Activated CD4-positive, alpha-beta memory T cell treated with anti-CD3 and anti-CD28 coated beads, Interleukin-2, amount 10 ng/mL, durations not matched to agents 7 days and 5 days (primary cell): ENCODE results near the gene OASL. TPM values are rescaled to one million over a fixed set of nuclear protein-coding genes. Genes with fewer than 3 reads are reported as not detected.

ENCODE experiments used
- CTCF ChIA-PET: fragments of 350-600 bp; sonication (Branson Sonifier 250); formaldehyde crosslinking; loops from one replicate; lab custom pipeline; 2021; ENCODE audit warnings: antibody characterized with exemption, inconsistent platforms; lab: Charles Lee
- POLR2A ChIA-PET: fragments of 350-600 bp; sonication (Branson Sonifier 250); formaldehyde crosslinking; loops from one replicate; lab custom pipeline; 2021; ENCODE audit warnings: antibody characterized with exemption; lab: Charles Lee
- DNase-seq: peaks from one replicate; pipeline ENCODE4 v3.0.0-alpha.2; 2020
- H3K27ac Mint-ChIP-seq: one replicate; pipeline ENCODE4 v1.8.0; 2021; ENCODE audit warnings: mild to moderate bottlenecking, mixed read lengths
- H3K27me3 Mint-ChIP-seq: one replicate; pipeline ENCODE4 v1.8.0; 2021; ENCODE audit warnings: mixed read lengths
- H3K36me3 Mint-ChIP-seq: one replicate; pipeline ENCODE4 v1.8.0; 2021; ENCODE audit warnings: low read depth, mixed read lengths
- H3K4me1 Mint-ChIP-seq: one replicate; pipeline ENCODE4 v1.8.0; 2021; ENCODE audit warnings: mixed read lengths
- H3K4me3 Mint-ChIP-seq: one replicate; pipeline ENCODE4 v1.8.0; 2021; ENCODE audit warnings: mild to moderate bottlenecking, mixed read lengths
- H3K9me3 Mint-ChIP-seq: one replicate; pipeline ENCODE4 v1.8.0; 2021; ENCODE audit warnings: mixed read lengths
- total RNA-seq, 2 experiments: library from RNA; stranded (reverse); gene quantifications; one replicate each; pipeline ENCODE4 v1.2.3, GENCODE V29; 2021

OASL gene
- total RNA-seq, 2 experiments from 2014 or later: 104 to 107 TPM

DNA sequence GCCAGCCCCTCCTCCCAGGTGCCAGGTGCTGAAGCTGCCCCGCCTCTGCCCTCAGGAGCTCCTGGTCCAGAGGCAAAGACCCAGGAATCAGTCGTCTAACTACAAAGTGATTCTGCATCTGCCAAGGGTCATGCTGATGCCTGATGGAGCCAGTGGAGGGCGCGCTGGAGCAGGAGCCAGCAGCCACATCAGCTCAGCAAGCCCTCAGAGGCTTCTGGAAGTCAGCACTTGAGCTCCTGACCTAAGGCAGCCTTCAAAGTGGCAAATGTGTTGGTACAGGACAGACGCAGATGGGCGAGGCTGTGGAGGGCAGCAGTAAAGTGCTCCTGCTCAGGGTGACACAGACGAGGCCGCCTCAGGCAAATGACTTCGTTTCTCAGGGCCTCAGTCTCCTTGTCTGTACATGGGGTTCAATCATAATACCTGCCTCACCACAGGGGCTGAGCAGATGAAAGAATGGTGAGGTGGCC, 33.7 kb downstream of the OASL start:
- peak; percentile 73 for DNase-seq
- ChIA-PET POLR2A (interaction anchor here (1.2 to 2.8 kb wide), 2 partner anchors 29 to 54 kb away, joined by 7 to 12 read pairs; no protein-coding TSS in a partner anchor), CTCF (interaction anchor here (1.0 to 2.6 kb wide), 20 partner anchors 11 to 423 kb away, joined by 3 to 47 read pairs (median 4); partner anchors contain the start of gene C12orf43)
- H3K4me3 Mint-ChIP-seq: no peak overlapping the region
- no peaks in the 10 kb centered on the region for H3K9me3 Mint-ChIP-seq
- H3K36me3 Mint-ChIP-seq: peaks cover 27% of the 10 kb centered on the region
- peak overlapping the region; percentile 17 for H3K27ac Mint-ChIP-seq
- H3K4me1 Mint-ChIP-seq: peaks cover 5% of the 10 kb centered on the region
- H3K27me3 Mint-ChIP-seq: no peaks in the 10 kb centered on the region

DNA sequence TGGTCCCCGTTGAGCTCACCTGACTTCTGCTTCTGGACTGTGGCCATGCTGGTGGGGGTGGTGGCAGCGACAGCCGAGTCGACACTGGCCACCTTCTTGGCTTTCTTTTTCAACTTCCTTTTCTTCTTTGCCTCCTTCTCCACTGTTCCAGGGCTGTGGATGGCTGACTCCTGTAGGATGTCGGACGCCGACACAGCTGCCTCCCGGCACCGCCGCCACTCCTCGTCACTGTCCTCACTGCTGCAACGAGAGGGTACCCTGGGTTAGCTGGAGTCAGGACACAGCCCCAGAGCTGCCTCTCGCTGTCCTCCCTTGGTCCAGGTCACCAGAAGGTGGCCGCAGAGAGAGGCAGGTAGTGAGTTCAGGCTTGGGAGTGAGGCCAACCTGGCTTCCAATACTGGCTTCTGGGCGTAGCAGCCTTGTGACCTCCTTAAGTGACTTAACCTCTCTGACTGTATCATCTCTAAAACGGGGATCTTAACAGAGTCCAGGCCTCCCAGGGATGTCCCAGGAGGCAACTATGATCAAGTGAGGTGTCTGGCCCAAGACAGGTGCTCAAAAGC, 34.7 kb downstream of the OASL start:
- H3K4me1 Mint-ChIP-seq: peaks cover 5% of the 10 kb centered on the region
- H3K27me3 Mint-ChIP-seq: no peaks in the 10 kb centered on the region
- DNase-seq: no peak
- no peaks in the 10 kb centered on the region for H3K9me3 Mint-ChIP-seq
- peaks cover 25% of the 10 kb centered on the region for H3K36me3 Mint-ChIP-seq
- no peak overlapping the region for H3K4me3 Mint-ChIP-seq
- H3K27ac Mint-ChIP-seq: no peak overlapping the region
- CTCF ChIA-PET: interaction anchor here (1.2 to 2.6 kb wide), 6 partner anchors 23 to 105 kb away, joined by 3 to 47 read pairs (median 8); no protein-coding TSS in a partner anchor
- POLR2A ChIA-PET: no interaction called here

DNA sequence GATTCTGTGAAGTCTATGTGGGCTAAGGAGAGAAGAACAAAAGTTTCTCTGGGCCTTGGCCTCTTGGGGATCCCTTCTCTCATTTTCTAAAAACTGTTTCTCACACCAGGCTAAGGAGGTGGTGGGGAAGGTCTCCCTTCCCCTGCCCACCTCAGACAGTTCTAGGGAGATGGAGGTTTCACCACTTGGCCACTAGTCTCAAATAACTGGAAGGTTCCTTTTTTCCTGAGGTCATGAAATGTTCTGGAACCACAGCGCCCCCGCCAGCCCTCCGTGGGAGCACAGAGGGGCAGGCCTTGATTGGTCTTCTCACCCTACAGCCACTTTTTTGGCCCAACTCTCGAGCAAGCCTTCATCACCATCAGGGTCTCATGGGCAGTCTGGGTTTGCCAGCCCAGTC, 35.4 kb downstream of the OASL start:
- H3K27me3 Mint-ChIP-seq: no peaks in the 10 kb centered on the region
- peaks cover 5% of the 10 kb centered on the region for H3K4me1 Mint-ChIP-seq
- H3K27ac Mint-ChIP-seq: no peak overlapping the region
- H3K36me3 Mint-ChIP-seq: peaks cover 20% of the 10 kb centered on the region
- DNase-seq: no peak
- no peak overlapping the region for H3K4me3 Mint-ChIP-seq
- H3K9me3 Mint-ChIP-seq: no peaks in the 10 kb centered on the region
- ChIA-PET POLR2A (no interaction called here), CTCF (interaction anchor here (0.9 to 2.1 kb wide), 2 partner anchors 48 to 56 kb away, joined by 3 to 7 read pairs; no protein-coding TSS in a partner anchor)

DNA sequence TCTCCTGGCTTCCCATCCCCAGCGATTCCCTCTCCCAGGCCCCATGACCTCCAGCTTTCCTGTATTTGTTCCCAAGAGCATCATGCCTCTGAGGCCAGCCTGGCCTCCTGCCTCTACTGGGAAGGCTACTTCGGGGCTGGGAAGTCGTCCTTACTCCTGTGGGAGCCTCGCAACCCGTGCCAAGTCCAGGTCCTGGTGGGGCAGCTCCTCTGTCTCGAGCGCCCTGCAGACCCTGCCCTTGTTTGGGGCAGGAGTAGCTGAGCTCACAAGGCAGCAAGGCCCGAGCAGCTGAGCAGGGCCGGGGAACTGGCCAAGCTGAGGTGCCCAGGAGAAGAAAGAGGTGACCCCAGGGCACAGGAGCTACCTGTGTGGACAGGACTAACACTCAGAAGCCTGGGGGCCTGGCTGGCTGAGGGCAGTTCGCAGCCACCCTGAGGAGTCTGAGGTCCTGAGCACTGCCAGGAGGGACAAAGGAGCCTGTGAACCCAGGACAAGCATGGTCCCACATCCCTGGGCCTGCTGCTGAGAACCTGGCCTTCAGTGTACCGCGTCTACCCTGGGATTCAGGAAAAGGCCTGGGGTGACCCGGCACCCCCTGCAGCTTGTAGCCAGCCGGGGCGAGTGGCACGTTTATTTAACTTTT, 37.1 kb downstream of the OASL start:
- H3K4me1 Mint-ChIP-seq: peaks cover 5% of the 10 kb centered on the region

DNA sequence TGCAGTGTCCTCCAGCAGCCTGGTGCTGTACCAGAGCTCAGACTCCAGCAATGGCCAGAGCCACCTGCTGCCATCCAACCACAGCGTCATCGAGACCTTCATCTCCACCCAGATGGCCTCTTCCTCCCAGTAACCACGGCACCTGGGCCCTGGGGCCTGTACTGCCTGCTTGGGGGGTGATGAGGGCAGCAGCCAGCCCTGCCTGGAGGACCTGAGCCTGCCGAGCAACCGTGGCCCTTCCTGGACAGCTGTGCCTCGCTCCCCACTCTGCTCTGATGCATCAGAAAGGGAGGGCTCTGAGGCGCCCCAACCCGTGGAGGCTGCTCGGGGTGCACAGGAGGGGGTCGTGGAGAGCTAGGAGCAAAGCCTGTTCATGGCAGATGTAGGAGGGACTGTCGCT, 38.0 kb downstream of the OASL start:
- Mint-ChIP-seq H3K36me3 (peaks cover 20% of the 10 kb centered on the region), H3K4me3 (no peak overlapping the region), H3K9me3 (no peaks in the 10 kb centered on the region), H3K27me3 (no peaks in the 10 kb centered on the region), H3K4me1 (peaks cover 5% of the 10 kb centered on the region), H3K27ac (no peak overlapping the region)
- POLR2A ChIA-PET: no interaction called here
- no peak for DNase-seq
- CTCF ChIA-PET: no interaction called here

More for the DNA sequence above, 37.1 kb downstream of the OASL start:
- Mint-ChIP-seq H3K4me3 (no peak overlapping the region), H3K27ac (no peak overlapping the region), H3K9me3 (no peaks in the 10 kb centered on the region), H3K27me3 (no peaks in the 10 kb centered on the region), H3K36me3 (peaks cover 20% of the 10 kb centered on the region)
- DNase-seq: no peak
- POLR2A ChIA-PET: no interaction called here
- CTCF ChIA-PET: interaction anchor here (2.1 kb wide), 1 partner anchor 57 kb away, joined by 7 read pairs; no protein-coding TSS in a partner anchor

DNA sequence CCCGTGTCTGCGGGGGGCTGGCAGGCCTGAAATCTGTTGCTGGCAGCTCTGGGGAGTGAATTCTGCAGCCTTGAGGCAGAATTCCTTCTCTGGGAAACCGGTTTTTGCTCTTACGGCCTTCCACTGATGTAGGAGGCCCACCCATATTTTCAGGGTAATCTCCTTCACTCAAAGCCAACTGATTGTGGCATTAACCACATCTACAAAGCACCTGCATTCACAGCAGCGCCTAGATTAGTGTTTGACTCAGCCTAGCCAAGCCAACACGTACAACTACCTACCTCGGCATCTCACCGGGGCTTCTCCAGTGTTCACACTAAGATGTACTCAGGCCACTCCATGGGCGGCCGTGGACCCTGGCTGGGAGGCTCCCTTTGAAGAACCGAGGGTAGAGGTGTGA, 38.5 kb downstream of the OASL start:
- Mint-ChIP-seq H3K27ac (no peak overlapping the region), H3K36me3 (peaks cover 19% of the 10 kb centered on the region), H3K4me3 (no peak overlapping the region), H3K9me3 (no peaks in the 10 kb centered on the region), H3K27me3 (no peaks in the 10 kb centered on the region), H3K4me1 (peaks cover 4% of the 10 kb centered on the region)
- POLR2A ChIA-PET: no interaction called here
- DNase-seq: no peak
- CTCF ChIA-PET: no interaction called here

DNA sequence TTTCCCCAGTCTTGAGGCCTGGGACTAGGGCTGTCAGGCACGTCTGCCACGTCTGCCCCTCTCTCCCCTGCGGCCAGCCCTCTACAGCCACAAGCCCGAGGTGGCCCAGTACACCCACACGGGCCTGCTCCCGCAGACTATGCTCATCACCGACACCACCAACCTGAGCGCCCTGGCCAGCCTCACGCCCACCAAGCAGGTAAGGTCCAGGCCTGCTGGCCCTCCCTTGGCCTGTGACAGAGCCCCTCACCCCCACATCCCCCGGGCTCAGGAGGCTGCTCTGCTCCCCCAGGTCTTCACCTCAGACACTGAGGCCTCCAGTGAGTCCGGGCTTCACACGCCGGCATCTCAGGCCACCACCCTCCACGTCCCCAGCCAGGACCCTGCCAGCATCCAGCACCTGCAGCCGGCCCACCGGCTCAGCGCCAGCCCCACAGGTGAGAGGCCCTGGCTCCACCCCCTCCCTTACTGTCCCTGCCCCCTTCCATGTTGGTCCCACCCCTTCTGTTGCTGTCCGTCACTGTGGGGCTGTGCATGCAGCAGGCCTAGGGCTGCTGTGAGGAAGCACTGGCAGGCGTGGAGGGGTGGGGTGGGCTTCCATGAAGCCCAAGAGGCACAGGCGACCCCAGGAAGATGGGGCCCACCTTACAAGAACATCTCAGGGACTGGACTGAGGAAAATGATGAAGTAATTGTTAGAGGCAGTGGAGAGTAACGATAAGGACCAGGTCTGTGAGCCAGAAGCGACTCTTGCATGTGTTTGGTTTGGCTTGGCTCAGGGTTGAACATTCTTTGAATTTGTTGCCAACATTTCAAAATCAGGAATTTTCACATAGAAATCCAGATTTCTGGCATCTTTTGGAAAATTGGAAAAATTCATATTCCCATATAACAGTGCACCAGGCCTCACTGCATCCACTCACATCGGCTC, 39.6 kb downstream of the OASL start:
- Mint-ChIP-seq H3K27ac (no peak overlapping the region), H3K9me3 (no peaks in the 10 kb centered on the region), H3K4me1 (no peaks in the 10 kb centered on the region), H3K4me3 (no peak overlapping the region), H3K36me3 (peaks cover 11% of the 10 kb centered on the region), H3K27me3 (peaks cover 9% of the 10 kb centered on the region)
- ChIA-PET CTCF (no interaction called here), POLR2A (no interaction called here)
- DNase-seq: no peak

DNA sequence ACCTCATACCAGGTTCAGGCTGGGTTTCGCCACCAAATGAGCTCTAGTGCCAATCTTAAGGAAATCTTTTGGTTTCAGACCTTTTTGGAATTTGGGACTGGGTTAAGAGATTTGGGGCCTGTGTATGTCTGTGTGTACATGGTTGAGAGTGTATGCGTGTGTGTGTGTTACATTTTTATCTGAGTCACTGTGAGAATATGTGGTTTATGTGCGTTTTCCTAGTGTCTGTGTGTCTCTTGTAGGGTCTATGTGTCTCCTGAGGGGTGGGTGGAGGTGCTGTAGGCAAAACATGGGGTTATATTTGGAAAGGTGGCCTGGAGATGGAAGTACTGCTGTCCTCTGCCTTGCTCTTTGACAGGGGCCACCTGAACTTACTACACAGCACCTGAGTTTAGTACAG, 40.6 kb downstream of the OASL start:
- H3K27ac Mint-ChIP-seq: no peak overlapping the region
- no peak for DNase-seq
- no peak overlapping the region for H3K4me3 Mint-ChIP-seq
- H3K4me1 Mint-ChIP-seq: no peaks in the 10 kb centered on the region
- POLR2A ChIA-PET: no interaction called here
- H3K36me3 Mint-ChIP-seq: peaks cover 4% of the 10 kb centered on the region
- peaks cover 11% of the 10 kb centered on the region for H3K27me3 Mint-ChIP-seq
- no peaks in the 10 kb centered on the region for H3K9me3 Mint-ChIP-seq
- CTCF ChIA-PET: no interaction called here

DNA sequence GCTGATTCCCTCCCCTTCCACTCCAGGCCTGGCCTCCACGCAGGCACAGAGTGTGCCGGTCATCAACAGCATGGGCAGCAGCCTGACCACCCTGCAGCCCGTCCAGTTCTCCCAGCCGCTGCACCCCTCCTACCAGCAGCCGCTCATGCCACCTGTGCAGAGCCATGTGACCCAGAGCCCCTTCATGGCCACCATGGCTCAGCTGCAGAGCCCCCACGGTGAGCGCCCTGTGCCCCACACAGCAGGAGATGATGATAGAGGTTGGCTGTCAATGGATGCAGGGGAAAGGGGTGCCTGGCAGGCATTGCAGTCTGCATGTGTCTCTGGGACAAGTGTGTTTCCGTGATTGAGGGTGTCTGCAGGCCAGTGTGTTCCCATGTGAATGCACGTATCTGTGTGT, 41.6 kb downstream of the OASL start:
- CTCF ChIA-PET: interaction anchor here (0.5 to 1.0 kb wide), 2 partner anchors 25 to 49 kb away, joined by 3 read pairs; no protein-coding TSS in a partner anchor
- Mint-ChIP-seq H3K9me3 (no peaks in the 10 kb centered on the region), H3K4me1 (no peaks in the 10 kb centered on the region), H3K27ac (no peak overlapping the region), H3K27me3 (peaks cover 11% of the 10 kb centered on the region), H3K36me3 (no peaks in the 10 kb centered on the region), H3K4me3 (no peak overlapping the region)
- no peak for DNase-seq
- POLR2A ChIA-PET: no interaction called here

DNA sequence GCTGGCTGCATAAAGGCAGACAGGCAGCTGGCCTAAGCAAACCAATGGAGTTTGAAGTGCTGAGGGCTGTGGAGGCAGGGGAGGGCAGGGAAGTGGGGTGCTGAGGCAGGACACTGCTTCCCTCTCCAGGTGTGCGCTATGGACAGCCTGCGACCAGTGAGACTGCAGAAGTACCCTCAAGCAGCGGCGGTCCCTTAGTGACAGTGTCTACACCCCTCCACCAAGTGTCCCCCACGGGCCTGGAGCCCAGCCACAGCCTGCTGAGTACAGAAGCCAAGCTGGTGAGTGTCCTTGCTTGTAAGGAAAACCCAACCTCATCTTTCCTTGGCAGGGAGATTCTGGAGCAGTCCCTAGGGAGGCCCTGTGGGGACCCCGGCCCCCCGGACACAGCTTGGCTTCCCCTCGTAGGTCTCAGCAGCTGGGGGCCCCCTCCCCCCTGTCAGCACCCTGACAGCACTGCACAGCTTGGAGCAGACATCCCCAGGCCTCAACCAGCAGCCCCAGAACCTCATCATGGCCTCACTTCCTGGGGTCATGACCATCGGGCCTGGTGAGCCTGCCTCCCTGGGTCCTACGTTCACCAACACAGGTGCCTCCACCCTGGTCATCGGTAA, 42.8 kb downstream of the OASL start:
- CTCF ChIA-PET: interaction anchor here (1.0 kb wide), 1 partner anchor 24 kb away, joined by 3 read pairs; no protein-coding TSS in a partner anchor
- Mint-ChIP-seq H3K27me3 (peaks cover 15% of the 10 kb centered on the region), H3K9me3 (no peaks in the 10 kb centered on the region), H3K36me3 (no peaks in the 10 kb centered on the region), H3K27ac (no peak overlapping the region), H3K4me3 (no peak overlapping the region), H3K4me1 (no peaks in the 10 kb centered on the region)
- POLR2A ChIA-PET: no interaction called here
- DNase-seq: no peak

DNA sequence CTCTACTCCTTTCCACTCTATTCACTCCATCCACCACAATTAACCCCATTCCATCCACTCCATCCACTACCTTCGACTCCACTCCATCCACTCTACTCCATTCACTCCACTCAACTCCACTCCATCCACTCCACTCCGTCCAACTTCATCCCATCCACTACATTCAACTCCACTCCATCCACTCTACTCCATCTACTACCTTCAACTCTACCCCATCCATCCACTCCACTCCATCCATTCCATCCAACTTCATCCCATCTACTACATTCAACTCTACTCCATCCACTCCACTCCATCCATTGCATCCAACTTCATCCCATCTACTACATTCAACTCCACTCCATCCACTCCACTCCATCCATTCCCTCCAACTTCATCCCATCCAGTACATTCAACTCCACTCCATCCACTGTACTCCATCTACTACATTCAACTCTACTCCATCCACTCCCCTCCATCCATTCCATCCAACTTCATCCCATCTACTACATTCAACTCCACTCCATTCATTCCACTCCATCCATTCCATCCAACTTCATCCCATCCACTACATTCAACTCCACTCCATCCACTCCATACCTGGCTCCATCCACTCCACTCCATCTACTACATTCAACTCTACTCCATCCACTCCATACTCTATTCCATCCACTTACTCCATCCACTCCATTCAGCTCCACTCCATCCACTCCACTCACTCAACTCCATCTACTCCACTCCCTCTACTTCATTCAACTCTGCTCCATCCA, 44.3 kb downstream of the OASL start:
- Mint-ChIP-seq H3K4me3 (no peak overlapping the region), H3K36me3 (no peaks in the 10 kb centered on the region), H3K27ac (no peak overlapping the region), H3K9me3 (no peaks in the 10 kb centered on the region), H3K4me1 (no peaks in the 10 kb centered on the region), H3K27me3 (peaks cover 15% of the 10 kb centered on the region)
- CTCF ChIA-PET: no interaction called here
- DNase-seq: no peak
- POLR2A ChIA-PET: no interaction called here

DNA sequence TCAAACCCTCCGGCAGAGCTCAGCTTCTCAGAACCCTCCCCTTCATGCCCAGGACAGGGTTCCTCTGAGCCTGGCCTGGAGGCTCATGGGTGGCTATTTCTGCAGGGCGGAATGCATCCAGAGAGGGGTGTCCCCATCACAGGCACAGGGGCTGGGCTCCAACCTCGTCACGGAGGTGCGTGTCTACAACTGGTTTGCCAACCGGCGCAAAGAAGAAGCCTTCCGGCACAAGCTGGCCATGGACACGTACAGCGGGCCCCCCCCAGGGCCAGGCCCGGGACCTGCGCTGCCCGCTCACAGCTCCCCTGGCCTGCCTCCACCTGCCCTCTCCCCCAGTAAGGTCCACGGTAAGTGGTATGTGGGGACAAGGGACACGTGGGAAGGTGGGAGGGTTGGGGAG, 45.0 kb downstream of the OASL start:
- H3K27ac Mint-ChIP-seq: no peak overlapping the region

More for the DNA sequence above, 45.0 kb downstream of the OASL start:
- POLR2A ChIA-PET: no interaction called here
- H3K4me1 Mint-ChIP-seq: no peaks in the 10 kb centered on the region
- H3K9me3 Mint-ChIP-seq: no peaks in the 10 kb centered on the region
- peaks cover 18% of the 10 kb centered on the region for H3K27me3 Mint-ChIP-seq
- CTCF ChIA-PET: no interaction called here
- H3K4me3 Mint-ChIP-seq: no peak overlapping the region
- H3K36me3 Mint-ChIP-seq: no peaks in the 10 kb centered on the region
- no peak for DNase-seq
